OCI-LY3 (cell line): ENCODE measurements around the gene SKIL.

Experiments used
- H2AFZ ChIP-seq: fragments of 200-600, 300-600 bp; shearing (Covaris generic); 2 replicates; pipeline ENCODE4 v1.6.0; 2014; ENCODE audit warnings: antibody characterized with exemption, low read depth, low read length
- H3K27ac ChIP-seq: fragments of 200-600, 300-600 bp; sonication (generic); 2 replicates; pipeline ENCODE4 v1.5.1; 2014; ENCODE audit warnings: mild to moderate bottlenecking, low read length, moderate library complexity, mixed read lengths
- H3K27me3 ChIP-seq: fragments of 200-600, 300-600 bp; sonication (generic); 2 replicates; pipeline ENCODE4 v1.6.1; 2014; ENCODE audit warnings: low read depth, low read length, mixed read lengths
- H3K36me3 ChIP-seq: fragments of 200-600, 300-600 bp; sonication (generic); replicated peaks from 2 replicates; pipeline ENCODE3; 2014; ENCODE audit warnings: low read depth, low read length, mixed read lengths
- H3K4me1 ChIP-seq: fragments of 300-600, 200-600 bp; sonication (generic); 2 replicates; pipeline ENCODE4 v1.6.1; 2014; ENCODE audit warnings: low read length, mixed read lengths
- H3K4me2 ChIP-seq: fragments of 200-600, 300-600 bp; sonication (generic); 2 replicates; pipeline ENCODE4 v1.6.1; 2014; ENCODE audit warnings: low read length, mixed read lengths
- H3K4me3 ChIP-seq: fragments of 300-600, 200-600 bp; sonication (generic); 2 replicates; pipeline ENCODE4 v1.5.1; 2014; ENCODE audit warnings: antibody characterized with exemption, mild to moderate bottlenecking, low read length, moderate library complexity
- H3K79me2 ChIP-seq: fragments of 300-600, 200-600 bp; shearing (Covaris generic); 2 replicates; pipeline ENCODE4 v1.6.1; 2014; ENCODE audit warnings: mild to moderate bottlenecking, low read length, mixed read lengths
- H3K9ac ChIP-seq: fragments of 300-600, 200-600 bp; shearing (Covaris generic); 2 replicates; pipeline ENCODE4 v1.6.0; 2014; ENCODE audit warnings: mild to moderate bottlenecking, low read length, moderate library complexity
- H3K9me3 ChIP-seq: fragments of 200-600, 300-600 bp; shearing (Covaris generic); 2 replicates; pipeline ENCODE4 v1.6.1; 2014; ENCODE audit warnings: low read length, mixed read lengths; ENCODE audit not compliant: insufficient read depth
- H4K20me1 ChIP-seq: fragments of 200-600, 300-600 bp; sonication (generic); 2 replicates; pipeline ENCODE4 v1.6.1; 2016; ENCODE audit warnings: low read length, mixed read lengths; ENCODE audit not compliant: insufficient read depth
- CTCF ChIP-seq: fragments of 200-600, 300-600 bp; sonication (generic); IDR thresholded peaks from 2 replicates; pipeline ENCODE4 v1.5.1; 2014; ENCODE audit warnings: antibody characterized with exemption, low read length, low read depth
- EZH2phosphoT487 ChIP-seq: fragments of 200-600 bp; shearing (Covaris generic); IDR thresholded peaks from 2 replicates; pipeline ENCODE4 v1.6.1; 2018; ENCODE audit warnings: antibody characterized with exemption, mixed run types, low read depth

SKIL gene

GRCh38 chr3:170344971-170345370, 12.5 kb upstream of the SKIL start:
- Histone ChIP-seq H3K4me3 (no peak overlapping the region), H3K4me1 (peaks cover 43% of the 10 kb centered on the region), H3K27ac (no peak overlapping the region), H4K20me1 (no peaks in the 10 kb centered on the region), H3K36me3 (no peaks in the 10 kb centered on the region), H3K27me3 (no peaks in the 10 kb centered on the region), H3K4me2 (no peak overlapping the region), H3K9ac (no peak overlapping the region), H3K9me3 (no peaks in the 10 kb centered on the region), H2AFZ (no peak overlapping the region), H3K79me2 (no peaks in the 10 kb centered on the region)
- TF ChIP-seq EZH2phosphoT487 (no peak), CTCF (no peak)

- peak overlapping the region; percentile 18; the same call in 1 of the 2 replicates for H3K4me2 ChIP-seq
These were observed 10.8 kb upstream of the SKIL start for GRCh38 chr3:170346481-170347392.

GRCh38 chr3:170350515-170351413, 6.8 kb upstream of the SKIL start:
- Histone ChIP-seq H3K4me3 (peak overlapping the region; percentile 62; the same call in 1 of the 2 replicates), H4K20me1 (no peaks in the 10 kb centered on the region), H3K79me2 (peaks cover 7% of the 10 kb centered on the region; the same call in 1 of the 2 replicates), H2AFZ (peak overlapping the region; percentile 18; the same call in 1 of the 2 replicates), H3K4me1 (peaks cover 93% of the 10 kb centered on the region), H3K4me2 (peak overlapping the region; percentile 78), H3K27ac (peak overlapping the region; percentile 88), H3K27me3 (no peaks in the 10 kb centered on the region), H3K9me3 (no peaks in the 10 kb centered on the region), H3K9ac (peak overlapping the region; percentile 78), H3K36me3 (no peaks in the 10 kb centered on the region)
- no peak for TF ChIP-seq CTCF
- TF ChIP-seq EZH2phosphoT487 = no peak

More at GRCh38 chr3:170346481-170347392, 10.8 kb upstream of the SKIL start:
- no peak overlapping the region for H3K4me3 ChIP-seq
- peaks cover 59% of the 10 kb centered on the region for H3K4me1 ChIP-seq
- H3K9me3 ChIP-seq = no peaks in the 10 kb centered on the region
- H2AFZ ChIP-seq = no peak overlapping the region
- no peaks in the 10 kb centered on the region for H3K27me3 ChIP-seq
- no peaks in the 10 kb centered on the region for H4K20me1 ChIP-seq
- no peak overlapping the region for H3K27ac ChIP-seq
- TF ChIP-seq EZH2phosphoT487 (no peak), CTCF (no peak)
- H3K79me2 ChIP-seq = no peaks in the 10 kb centered on the region
- H3K9ac ChIP-seq = no peak overlapping the region
- H3K36me3 ChIP-seq = no peaks in the 10 kb centered on the region

GRCh38 chr3:170352936-170353335, 4.6 kb upstream of the SKIL start:
- Histone ChIP-seq H4K20me1 (no peaks in the 10 kb centered on the region), H3K79me2 (peaks cover 10% of the 10 kb centered on the region), H2AFZ (no peak overlapping the region), H3K9ac (peak overlapping the region; percentile 92), H3K27ac (peak overlapping the region; percentile 99), H3K4me3 (peak overlapping the region; percentile 46), H3K4me2 (peak overlapping the region; percentile 63), H3K4me1 (peaks cover 78% of the 10 kb centered on the region), H3K9me3 (no peaks in the 10 kb centered on the region), H3K27me3 (no peaks in the 10 kb centered on the region), H3K36me3 (no peaks in the 10 kb centered on the region)
- TF ChIP-seq EZH2phosphoT487 = no peak
- no peak for TF ChIP-seq CTCF
